NCI-H2171 (cell line): Measurements from ENCODE around the gene GDNF.
"Not testable (repeated sequence)": the region's sequence is repeated elsewhere in the genome, so short reads cannot be mapped to it uniquely, and the experiment has no call there.

Experiments
- DNase-seq: peaks from one replicate; lab custom pipeline; 2025; lab: John Stamatoyannopoulos, UW

The GDNF gene

GRCh38 chr5:37786416-37786815, 53.4 kb downstream of the GDNF start:
- no peak for DNase-seq

- DNase-seq: not testable (repeated sequence)
Observed at GRCh38 chr5:37781409-37781808, 58.4 kb downstream of the GDNF start.

GRCh38 chr5:37777432-37778130, 62.3 kb downstream of the GDNF start:
- DNase-seq: no peak

- DNase-seq: no peak
Observed at GRCh38 chr5:37776826-37777225, 63.0 kb downstream of the GDNF start.

GRCh38 chr5:37774912-37775483, 64.8 kb downstream of the GDNF start:
- DNase-seq: no peak

- no peak for DNase-seq
Observed at GRCh38 chr5:37773809-37774208, 66.0 kb downstream of the GDNF start.

GRCh38 chr5:37772255-37772654, 67.6 kb downstream of the GDNF start:
- no peak for DNase-seq

- DNase-seq: no peak
Observed at GRCh38 chr5:37771731-37772130, 68.1 kb downstream of the GDNF start.

GRCh38 chr5:37771203-37771611, 68.6 kb downstream of the GDNF start:
- no peak for DNase-seq

- no peak for DNase-seq
Observed at GRCh38 chr5:37770786-37771185, 69.1 kb downstream of the GDNF start.

- no peak for DNase-seq
Observed at GRCh38 chr5:37769840-37770239, 70.0 kb downstream of the GDNF start.

GRCh38 chr5:37769108-37769507, 70.7 kb downstream of the GDNF start:
- no peak for DNase-seq

- DNase-seq: no peak
Observed at GRCh38 chr5:37768371-37768770, 71.5 kb downstream of the GDNF start.

GRCh38 chr5:37767961-37768360, 71.9 kb downstream of the GDNF start:
- no peak for DNase-seq

- no peak for DNase-seq
Observed at GRCh38 chr5:37767251-37767650, 72.6 kb downstream of the GDNF start.
